IMR-90 (cell line): ENCODE measurements around the gene LIPH. TPM values are rescaled to one million over a fixed set of nuclear protein-coding genes. Genes with fewer than 3 reads are reported as not detected.

Experiments
- ATAC-seq: fragments of 200-7000 bp; cut with Tn5 transposase; 2 replicates; pipeline ENCODE4 v1.9.1; 2020; ENCODE audit warnings: low read depth, mild to moderate bottlenecking, moderate library complexity
- BruUV-seq: library from RNA; stranded (reverse); fragments of 400-500 nt; replicated peaks from 2 replicates; lab custom pipeline; 2021; lab: Mats Ljungman, UMichigan
- CTCF ChIA-PET: fragments of 300-600 bp; formaldehyde crosslinking; extraction: SDS; loops from one replicate; lab custom pipeline; 2021; ENCODE audit warnings: antibody characterized with exemption; lab: Yijun Ruan, JAX
- POLR2A ChIA-PET: fragments of 300-600 bp; sonication (Branson Sonifier 250); formaldehyde crosslinking; loops from one replicate; lab custom pipeline; 2022; ENCODE audit warnings: antibody characterized with exemption; ENCODE audit not compliant: unreplicated experiment; lab: Charles Lee
- DNase-seq: peaks from one replicate; pipeline ENCODE4 v3.0.0; 2013
- H2AFZ ChIP-seq: replicated peaks from 2 replicates; pipeline ENCODE3; 2013; ENCODE audit warnings: low read length, mild to moderate bottlenecking; ENCODE audit not compliant: poor library complexity
- H2AK5ac ChIP-seq: 2 replicates; pipeline ENCODE4 v1.6.1; 2013; ENCODE audit warnings: low read depth, low read length, inconsistent platforms
- H2AK9ac ChIP-seq: replicated peaks from 2 replicates; pipeline ENCODE3; 2013; ENCODE audit warnings: mild to moderate bottlenecking, low read depth, low read length, moderate library complexity; ENCODE audit not compliant: poor library complexity
- H2BK120ac ChIP-seq: 2 replicates; pipeline ENCODE4 v1.6.1; 2013; ENCODE audit warnings: low read depth, low read length, inconsistent platforms
- H2BK15ac ChIP-seq: 3 replicates; pipeline ENCODE4 v1.6.1; 2013; ENCODE audit warnings: low read depth, low read length, inconsistent platforms
- H2BK20ac ChIP-seq: 2 replicates; pipeline ENCODE4 v1.6.1; 2013; ENCODE audit warnings: low read depth, mild to moderate bottlenecking, inconsistent platforms, low read length, moderate library complexity
- H2BK5ac ChIP-seq: 2 replicates; pipeline ENCODE4 v1.6.1; 2013; ENCODE audit warnings: mild to moderate bottlenecking, low read depth, low read length, inconsistent platforms; ENCODE audit not compliant: poor library complexity, severe bottlenecking
- H3K14ac ChIP-seq: replicated peaks from 2 replicates; pipeline ENCODE4 v1.6.1; 2013; ENCODE audit warnings: low read depth, low read length, inconsistent platforms
- H3K18ac ChIP-seq: 2 replicates; pipeline ENCODE4 v1.6.1; 2013; ENCODE audit warnings: low read depth, low read length, control low read depth
- H3K23ac ChIP-seq: 2 replicates; pipeline ENCODE4 v1.6.1; 2013; ENCODE audit warnings: low read depth, low read length, inconsistent platforms
- H3K27ac ChIP-seq: 2 replicates; pipeline ENCODE4 v1.5.1; 2013; ENCODE audit warnings: mild to moderate bottlenecking, control low read depth, low read length; ENCODE audit not compliant: insufficient read depth
- H3K27me3 ChIP-seq: 2 replicates; pipeline ENCODE4 v1.6.1; 2013; ENCODE audit warnings: low read length; ENCODE audit not compliant: control insufficient read depth, insufficient read depth
- H3K36me3 ChIP-seq: 2 replicates; pipeline ENCODE4 v1.6.1; 2013; ENCODE audit warnings: low read length, mixed read lengths; ENCODE audit not compliant: control insufficient read depth, insufficient read depth
- H3K4ac ChIP-seq: 2 replicates; pipeline ENCODE4 v1.6.1; 2013; ENCODE audit warnings: low read depth, low read length, inconsistent platforms
- H3K4me1 ChIP-seq: 2 replicates; pipeline ENCODE4 v1.6.1; 2013; ENCODE audit warnings: low read length, mixed read lengths; ENCODE audit not compliant: control insufficient read depth, insufficient read depth
- H3K4me2 ChIP-seq: 2 replicates; pipeline ENCODE4 v1.6.1; 2013; ENCODE audit warnings: low read depth, mild to moderate bottlenecking, control low read depth, low read length, moderate library complexity
- H3K4me3 ChIP-seq: 2 replicates; pipeline ENCODE4 v1.5.1; 2013; ENCODE audit warnings: low read depth, mild to moderate bottlenecking, control low read depth, low read length, moderate library complexity; ENCODE audit not compliant: insufficient read depth
- H3K56ac ChIP-seq: 2 replicates; pipeline ENCODE4 v1.6.1; 2013; ENCODE audit warnings: low read length, inconsistent platforms; ENCODE audit not compliant: insufficient read depth; ENCODE audit errors: extremely low read depth
- H3K79me1 ChIP-seq, 2 experiments: 2 replicates each; pipeline ENCODE4 v1.6.1; 2013; ENCODE audit warnings: low read length in 2 of 2, inconsistent platforms in 1 of 2, low read depth in 1 of 2
- H3K9ac ChIP-seq: 2 replicates; pipeline ENCODE4 v1.6.1; 2013; ENCODE audit warnings: low read depth, low read length, control low read depth
- H3K9me1 ChIP-seq: 2 replicates; pipeline ENCODE4 v1.6.1; 2013; ENCODE audit warnings: low read length, inconsistent platforms; ENCODE audit not compliant: insufficient read depth
- H3K9me3 ChIP-seq: 2 replicates; pipeline ENCODE4 v1.6.1; 2013; ENCODE audit warnings: low read length; ENCODE audit not compliant: control insufficient read depth, insufficient read depth
- H4K20me1 ChIP-seq: 2 replicates; pipeline ENCODE4 v1.6.1; 2013; ENCODE audit warnings: low read length, inconsistent platforms; ENCODE audit not compliant: insufficient read depth
- H4K5ac ChIP-seq: 2 replicates; pipeline ENCODE4 v1.6.1; 2013; ENCODE audit warnings: mild to moderate bottlenecking, low read depth, low read length, control low read depth
- H4K8ac ChIP-seq, 2 experiments: 2 replicates each; pipeline ENCODE4 v1.6.1; 2013; ENCODE audit warnings: low read depth in 2 of 2, low read length in 2 of 2, control low read depth in 1 of 2, inconsistent platforms in 1 of 2
- H4K91ac ChIP-seq: 2 replicates; pipeline ENCODE4 v1.6.1; 2013; ENCODE audit warnings: low read depth, low read length, inconsistent platforms; ENCODE audit not compliant: insufficient read depth
- BHLHE40 ChIP-seq: fragments of 150-350 bp; IDR thresholded peaks from 2 replicates; pipeline ENCODE4 v1.6.1; 2016; ENCODE audit warnings: mild to moderate bottlenecking, low read depth, low read length
- CEBPB ChIP-seq: IDR thresholded peaks from 2 replicates; pipeline ENCODE4 v1.6.1; 2012; ENCODE audit warnings: low read depth, low read length, improper control_type of control experiment
- CHD1 ChIP-seq: IDR thresholded peaks from 2 replicates; pipeline ENCODE4 v1.6.1; 2012; ENCODE audit warnings: low read depth, low read length, improper control_type of control experiment
- FOS ChIP-seq: fragments of 150-350 bp; IDR thresholded peaks from 2 replicates; pipeline ENCODE4 v1.6.1; 2016; ENCODE audit warnings: low read depth, low read length
- MAFK ChIP-seq: IDR thresholded peaks from 2 replicates; pipeline ENCODE4 v1.6.1; 2012; ENCODE audit warnings: low read depth, low read length, improper control_type of control experiment
- MAZ ChIP-seq: IDR thresholded peaks from 2 replicates; pipeline ENCODE4 v1.6.1; 2012; ENCODE audit warnings: low read depth, mild to moderate bottlenecking, low read length, improper control_type of control experiment, moderate library complexity, borderline replicate concordance
- MXI1 ChIP-seq: IDR thresholded peaks from 2 replicates; pipeline ENCODE4 v1.6.1; 2012; ENCODE audit warnings: low read depth, mild to moderate bottlenecking, low read length, moderate library complexity, borderline replicate concordance
- NFE2L2 ChIP-seq: fragments of 150-350 bp; IDR thresholded peaks from 2 replicates; pipeline ENCODE4 v1.6.1; 2016; ENCODE audit warnings: low read depth, mild to moderate bottlenecking, low read length
- POLR2A ChIP-seq: IDR thresholded peaks from 2 replicates; pipeline ENCODE4 v1.6.1; 2012; ENCODE audit warnings: mild to moderate bottlenecking, low read depth, low read length
- RAD21 ChIP-seq: IDR thresholded peaks from 2 replicates; pipeline ENCODE4 v1.6.1; 2012; ENCODE audit warnings: low read length, improper control_type of control experiment
- RCOR1 ChIP-seq: IDR thresholded peaks from 2 replicates; pipeline ENCODE4 v1.6.1; 2012; ENCODE audit warnings: mild to moderate bottlenecking, low read length, improper control_type of control experiment; ENCODE audit not compliant: insufficient replicate concordance
- SMC3 ChIP-seq: fragments of 150-350 bp; IDR thresholded peaks from 2 replicates; pipeline ENCODE4 v1.6.1; 2016; ENCODE audit warnings: low read depth, mild to moderate bottlenecking, antibody characterized with exemption, low read length, moderate library complexity
- WGBS, 2 experiments: methylation state at CpG; one replicate each; pipeline versions ENCODE4 v1.1.5 to v1.1.7; 2013; ENCODE audit warnings: missing lambda C conversion rate in 2 of 2; ENCODE audit not compliant: insufficient read length in 1 of 2; ENCODE audit errors: extremely low coverage in 2 of 2; 5-methylcytosine and 5-hydroxymethylcytosine counted together
- dilution Hi-C: fragments of 300-500 bp; cut with HindIII; formaldehyde crosslinking; loops from one replicate; pipeline ENCODE4 v1.14.3; 2018; ENCODE audit warnings: low sequenced_read_pairs; ENCODE audit not compliant: unreplicated experiment
- in situ Hi-C: fragments of 300-500 bp; cut with MboI; formaldehyde crosslinking; loops from 3 replicates; pipeline ENCODE4 v1.14.3; 2019; ENCODE audit warnings: low sequenced_read_pairs, inconsistent platforms, mixed read lengths
- intact Hi-C: fragments of 100-400 bp; cut with micrococcal nuclease; formaldehyde crosslinking; loops from 2 replicates; pipeline ENCODE4 v1.10.0; 2022
- polyA plus RNA-seq, 3 experiments: library from polyadenylated mRNA; depleted of rRNA; stranded (reverse); fragments of >200 nt; gene quantifications; 2 replicates each; pipeline ENCODE4 v1.2.3, GENCODE V29; 2012; ENCODE audit warnings: low replicate concordance in 1 of 3
- total RNA-seq: library from RNA; depleted of rRNA; stranded (reverse); fragments of >200 nt; gene quantifications from 2 replicates; pipeline ENCODE4 v1.2.3, GENCODE V29; 2012
- TF ChIP-seq, protein P1 (sequence below): conservative IDR thresholded peaks from 2 replicates; pipeline ENCODE4 v1.5.1; 2012; ENCODE audit warnings: mild to moderate bottlenecking, low read depth, low read length, improper control_type of control experiment
- TF ChIP-seq, protein P2 (sequence below): fragments of 150-350 bp; IDR thresholded peaks from 2 replicates; pipeline ENCODE4 v1.6.1; 2016; ENCODE audit warnings: low read depth, mild to moderate bottlenecking, low read length, moderate library complexity, borderline replicate concordance

LIPH gene
- total and polyA plus RNA-seq, 2 of the 4 experiments (the other 2 are of a cell fraction) = 0.27 to 0.36 TPM

DNA sequence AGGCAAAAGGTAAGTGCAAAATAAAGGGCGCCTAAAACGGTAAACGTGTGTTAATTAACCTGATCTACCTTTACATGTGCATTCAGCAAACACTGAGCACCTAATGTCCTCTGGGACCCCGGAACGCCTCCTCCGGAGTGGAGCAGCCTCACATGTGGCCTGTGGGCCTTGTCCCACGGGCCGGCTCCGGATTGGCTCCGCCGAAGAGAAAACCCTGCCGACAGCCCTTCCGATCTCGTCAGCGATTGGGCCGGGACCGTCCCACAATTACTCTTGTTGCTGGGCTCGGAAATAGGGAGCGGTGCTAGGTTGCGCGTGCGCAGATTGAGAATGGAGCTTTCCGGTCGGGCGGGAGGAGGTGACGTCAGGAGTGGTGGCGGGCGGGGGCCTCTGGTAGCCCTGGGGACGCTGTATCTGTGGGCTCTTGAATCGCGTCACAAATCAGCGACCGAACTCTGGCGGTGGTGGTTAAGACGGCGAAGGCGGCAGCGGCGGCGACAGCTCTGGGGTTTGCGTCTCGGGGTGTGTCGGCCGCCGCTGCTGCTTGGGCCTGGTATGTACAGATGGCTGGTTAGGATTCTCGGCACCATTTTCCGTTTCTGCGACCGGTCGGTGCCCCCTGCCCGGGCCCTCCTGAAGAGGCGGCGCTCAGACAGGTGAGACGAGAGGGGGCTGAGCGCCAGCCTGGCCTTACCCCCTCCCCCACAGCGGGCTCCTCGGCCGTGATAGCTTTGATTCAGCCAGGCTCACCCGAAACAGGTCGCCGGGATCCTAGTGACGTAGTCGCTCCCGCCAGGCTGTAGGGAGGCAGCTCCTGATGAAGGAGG lies 33.7 kb upstream of the LIPH start, which contains the start of gene SENP2:
TSS of gene SENP2 (plus strand) at position 437 of the 827 bp plus-strand sequence. CDS start at position 556, 119 bp downstream.
- WGBS, 2 experiments = 0% methylated on average over 38 of the region's 64 CpGs; no CpG with 5 or more reads in 1 of the 2 experiments
- no TSS peak for BruUV-seq
- CTCF ChIA-PET = interaction anchor here (0.6 to 1.1 kb wide), 3 partner anchors 11 to 222 kb away, joined by 3 to 4 read pairs (median 3); no protein-coding TSS in a partner anchor
- TF ChIP-seq RAD21 (no peak), POLR2A (peak; percentile 93), CHD1 (no peak), MAFK (no peak), SMC3 (no peak), RCOR1 (no peak), FOS (no peak), NFE2L2 (no peak), BHLHE40 (0 out of 2 replicates have a peak, but pooled peaks have one; percentile 6), MAZ (peak; percentile 99), CEBPB (no peak), MXI1 (peak; percentile 95)
- TF ChIP-seq, protein P1, sequence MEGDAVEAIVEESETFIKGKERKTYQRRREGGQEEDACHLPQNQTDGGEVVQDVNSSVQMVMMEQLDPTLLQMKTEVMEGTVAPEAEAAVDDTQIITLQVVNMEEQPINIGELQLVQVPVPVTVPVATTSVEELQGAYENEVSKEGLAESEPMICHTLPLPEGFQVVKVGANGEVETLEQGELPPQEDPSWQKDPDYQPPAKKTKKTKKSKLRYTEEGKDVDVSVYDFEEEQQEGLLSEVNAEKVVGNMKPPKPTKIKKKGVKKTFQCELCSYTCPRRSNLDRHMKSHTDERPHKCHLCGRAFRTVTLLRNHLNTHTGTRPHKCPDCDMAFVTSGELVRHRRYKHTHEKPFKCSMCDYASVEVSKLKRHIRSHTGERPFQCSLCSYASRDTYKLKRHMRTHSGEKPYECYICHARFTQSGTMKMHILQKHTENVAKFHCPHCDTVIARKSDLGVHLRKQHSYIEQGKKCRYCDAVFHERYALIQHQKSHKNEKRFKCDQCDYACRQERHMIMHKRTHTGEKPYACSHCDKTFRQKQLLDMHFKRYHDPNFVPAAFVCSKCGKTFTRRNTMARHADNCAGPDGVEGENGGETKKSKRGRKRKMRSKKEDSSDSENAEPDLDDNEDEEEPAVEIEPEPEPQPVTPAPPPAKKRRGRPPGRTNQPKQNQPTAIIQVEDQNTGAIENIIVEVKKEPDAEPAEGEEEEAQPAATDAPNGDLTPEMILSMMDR = no peak
- TF ChIP-seq, protein P2, sequence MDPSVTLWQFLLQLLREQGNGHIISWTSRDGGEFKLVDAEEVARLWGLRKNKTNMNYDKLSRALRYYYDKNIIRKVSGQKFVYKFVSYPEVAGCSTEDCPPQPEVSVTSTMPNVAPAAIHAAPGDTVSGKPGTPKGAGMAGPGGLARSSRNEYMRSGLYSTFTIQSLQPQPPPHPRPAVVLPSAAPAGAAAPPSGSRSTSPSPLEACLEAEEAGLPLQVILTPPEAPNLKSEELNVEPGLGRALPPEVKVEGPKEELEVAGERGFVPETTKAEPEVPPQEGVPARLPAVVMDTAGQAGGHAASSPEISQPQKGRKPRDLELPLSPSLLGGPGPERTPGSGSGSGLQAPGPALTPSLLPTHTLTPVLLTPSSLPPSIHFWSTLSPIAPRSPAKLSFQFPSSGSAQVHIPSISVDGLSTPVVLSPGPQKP = no peak

More for the DNA sequence above, 33.7 kb upstream of the LIPH start, which contains the start of gene SENP2:
- Histone ChIP-seq H3K4me2 (peak within 1 kb of the TSS; percentile 93), H2BK120ac (no peak within 1 kb of the TSS), H3K23ac (peak within 1 kb of the TSS; percentile 61; the same call in 1 of the 2 replicates), H2AFZ (peak within 1 kb of the TSS; percentile 91), H3K14ac (peak within 1 kb of the TSS; percentile 68), H2AK5ac (0 out of 2 replicates have a peak within 1 kb of the TSS, but pooled peaks have one; percentile 6), H4K20me1 (no peaks in the 10 kb centered on the region), H2BK15ac (no peak within 1 kb of the TSS), H3K9me1 (0 out of 2 replicates have a peak, but pooled peaks cover 3% of the 10 kb centered on the region), H3K79me1 (peaks cover 3 to 23% of the 10 kb centered on the region in 2 experiments; a peak in 3 of 4 replicates), H2BK20ac (no peak within 1 kb of the TSS), H2AK9ac (peak within 1 kb of the TSS; percentile 33), H4K8ac (peak within 1 kb of the TSS; percentile 57 to 95), H3K18ac (no peak within 1 kb of the TSS), H3K4me3 (peak within 1 kb of the TSS; percentile 63), H3K36me3 (0 out of 2 replicates have a peak, but pooled peaks cover 2% of the 10 kb centered on the region), H3K56ac (no peak within 1 kb of the TSS; the same call in 1 of the 2 replicates), H3K4ac (peak within 1 kb of the TSS; percentile 74), H4K91ac (no peak within 1 kb of the TSS), H3K27ac (peak within 1 kb of the TSS; percentile 59), H2BK5ac (peak within 1 kb of the TSS; percentile 3), H3K9me3 (no peaks in the 10 kb centered on the region), H3K27me3 (no peaks in the 10 kb centered on the region), H3K9ac (peak within 1 kb of the TSS; percentile 88), H3K4me1 (no peaks in the 10 kb centered on the region), H4K5ac (peak within 1 kb of the TSS; percentile 51; the same call in 1 of the 2 replicates)
- POLR2A ChIA-PET = no interaction called here
- intact Hi-C loops (loop anchor here (1.0 kb wide), 1 partner anchor 87 kb away; the partner anchor contains the start of gene TMEM41A), dilution Hi-C loops (no loop called here), in situ Hi-C loops (no loop called here)
- DNase-seq (peak; percentile 98), ATAC-seq (peak; percentile 98)
